ENCODE results near the gene MAPK4.

Gene MAPK4

GRCh38 chr18:50647237-50647636 lies 87.3 kb downstream of the MAPK4 start:
- TF ChIP-seq CTCF (conservative IDR thresholded peaks at IDR 0.05) (no peak), ZFX (IDR thresholded peaks at IDR 0.05) (no peak)
- H3K27ac ChIP-seq: no peak overlapping the region

- no peak for TF ChIP-seq CTCF (conservative IDR thresholded peaks at IDR 0.05)
- TF ChIP-seq ZFX (IDR thresholded peaks at IDR 0.05): no peak
- no peak overlapping the region for H3K27ac ChIP-seq
Observed at GRCh38 chr18:50647792-50648191, 87.9 kb downstream of the MAPK4 start.

- H3K27ac ChIP-seq: no peak overlapping the region
- TF ChIP-seq CTCF (conservative IDR thresholded peaks at IDR 0.05) (no peak), ZFX (IDR thresholded peaks at IDR 0.05) (no peak)
Observed at GRCh38 chr18:50649821-50650220, 89.9 kb downstream of the MAPK4 start.

GRCh38 chr18:50651334-50651733 lies 91.4 kb downstream of the MAPK4 start:
- no peak for TF ChIP-seq CTCF (conservative IDR thresholded peaks at IDR 0.05)
- TF ChIP-seq ZFX (IDR thresholded peaks at IDR 0.05): no peak
- H3K27ac ChIP-seq: no peak overlapping the region

GRCh38 chr18:50653402-50654093 lies 93.7 kb downstream of the MAPK4 start:
- H3K27ac ChIP-seq: no peak overlapping the region
- TF ChIP-seq ZFX (IDR thresholded peaks at IDR 0.05) (no peak), CTCF (conservative IDR thresholded peaks at IDR 0.05) (no peak)

GRCh38 chr18:50654211-50654610 lies 94.3 kb downstream of the MAPK4 start:
- H3K27ac ChIP-seq: no peak overlapping the region
- no peak for TF ChIP-seq CTCF (conservative IDR thresholded peaks at IDR 0.05)
- no peak for TF ChIP-seq ZFX (IDR thresholded peaks at IDR 0.05)

- TF ChIP-seq ZFX (IDR thresholded peaks at IDR 0.05) (no peak), CTCF (conservative IDR thresholded peaks at IDR 0.05) (no peak)
- H3K27ac ChIP-seq: no peak overlapping the region
Observed at GRCh38 chr18:50654658-50655550, 95.0 kb downstream of the MAPK4 start.

Measured in C4-2B (cell line).